ENCODE measurements around the gene DNAH1. TPM values are rescaled to one million over a fixed set of nuclear protein-coding genes. Genes with fewer than 3 reads are reported as not detected.

DNAH1 gene
- total RNA-seq, 2 donors from 2014 or later, result 7.0 to 9.1 TPM

- Histone ChIP-seq H3K9me3 (no peaks in the 10 kb centered on the region), H3K36me3 (no peaks in the 10 kb centered on the region), H3K4me3 (no peak overlapping the region), H3K27ac (no peak overlapping the region), H3K27me3 (no peaks in the 10 kb centered on the region), H3K9ac (ENCODE audit: low read depth in 2 of 2, low read length in 2 of 2) (no peak overlapping the region), H3K4me1 (no peaks in the 10 kb centered on the region)
- no peak for DNase-seq
- intact Hi-C loops (cut with DNase I), result no loop called here
- TF ChIP-seq CTCF (IDR thresholded peaks at IDR 0.05), result no peak
Observed at GRCh38 chr3:52433996-52434479, 117.9 kb downstream of the DNAH1 start.

- H3K9me3 ChIP-seq, result no peaks in the 10 kb centered on the region
- TF ChIP-seq CTCF (IDR thresholded peaks at IDR 0.05), result no peak
- no peak for DNase-seq
- intact Hi-C loops (cut with DNase I), result no loop called here
- H3K4me1 ChIP-seq, result no peaks in the 10 kb centered on the region
- H3K36me3 ChIP-seq, result no peaks in the 10 kb centered on the region
- no peak overlapping the region for H3K9ac ChIP-seq (ENCODE audit: low read depth in 2 of 2, low read length in 2 of 2)
- no peak overlapping the region for H3K4me3 ChIP-seq
- no peak overlapping the region for H3K27ac ChIP-seq
- H3K27me3 ChIP-seq, result no peaks in the 10 kb centered on the region
Observed at GRCh38 chr3:52434491-52435115, 118.5 kb downstream of the DNAH1 start.

- Histone ChIP-seq H3K27ac (no peak overlapping the region), H3K4me3 (no peak overlapping the region), H3K9ac (ENCODE audit: low read depth in 2 of 2, low read length in 2 of 2) (no peak overlapping the region), H3K4me1 (no peaks in the 10 kb centered on the region), H3K27me3 (no peaks in the 10 kb centered on the region), H3K9me3 (no peaks in the 10 kb centered on the region), H3K36me3 (no peaks in the 10 kb centered on the region)
- intact Hi-C loops (cut with DNase I), result no loop called here
- TF ChIP-seq CTCF (IDR thresholded peaks at IDR 0.05), result no peak
- no peak for DNase-seq
Observed at GRCh38 chr3:52435246-52436101, 119.4 kb downstream of the DNAH1 start.

- no peak overlapping the region for H3K4me3 ChIP-seq
- peak; percentile 19 for DNase-seq
- no peak overlapping the region for H3K27ac ChIP-seq
- TF ChIP-seq CTCF (IDR thresholded peaks at IDR 0.05), result no peak
- H3K36me3 ChIP-seq, result no peaks in the 10 kb centered on the region
- no peaks in the 10 kb centered on the region for H3K27me3 ChIP-seq
- H3K9ac ChIP-seq (ENCODE audit: low read depth in 2 of 2, low read length in 2 of 2), result peak overlapping the region in 1 of 2 donors; percentile 24
- no peaks in the 10 kb centered on the region for H3K9me3 ChIP-seq
- intact Hi-C loops (cut with DNase I), result no loop called here
- H3K4me1 ChIP-seq, result no peaks in the 10 kb centered on the region
Observed at GRCh38 chr3:52436500-52437149, 120.5 kb downstream of the DNAH1 start.

GRCh38 chr3:52437326-52438103 lies 121.4 kb downstream of the DNAH1 start:
- Histone ChIP-seq H3K4me3 (no peak overlapping the region), H3K36me3 (no peaks in the 10 kb centered on the region)

More at GRCh38 chr3:52437326-52438103, 121.4 kb downstream of the DNAH1 start:
- H3K9me3 ChIP-seq, result no peaks in the 10 kb centered on the region
- TF ChIP-seq CTCF (IDR thresholded peaks at IDR 0.05), result no peak
- no peak overlapping the region for H3K9ac ChIP-seq (ENCODE audit: low read depth in 2 of 2, low read length in 2 of 2)
- no peak overlapping the region for H3K27ac ChIP-seq
- intact Hi-C loops (cut with DNase I), result no loop called here
- peak; percentile 75 for DNase-seq
- no peaks in the 10 kb centered on the region for H3K4me1 ChIP-seq
- no peaks in the 10 kb centered on the region for H3K27me3 ChIP-seq

Measured in colonic mucosa (tissue), 4 donors.